Omental fat pad (tissue), 4 donors: ENCODE results near the gene EVC2. TPM values are rescaled to one million over a fixed set of nuclear protein-coding genes. Genes with fewer than 3 reads are reported as not detected.

Source experiments
- ATAC-seq: fragments of 150-250 bp; one replicate; pipeline ENCODE4 v1.9.1; 2016; ENCODE audit warnings: mild to moderate bottlenecking, moderate library complexity; ENCODE audit not compliant: low FRiP score
- DNase-seq: peaks from one replicate; pipeline ENCODE4 v3.0.0-alpha.2; 2019; ENCODE audit warnings: low spot score
- CTCF ChIP-seq, 3 donors: fragments of 450-650 bp; IDR thresholded peaks; one replicate each; pipeline ENCODE4 v1.5.1; 2016 to 2017; ENCODE audit warnings: antibody characterized with exemption in 3 of 3, mild to moderate bottlenecking in 3 of 3, moderate library complexity in 2 of 3
- total RNA-seq, 4 donors: library from RNA; depleted of rRNA; stranded (reverse); fragments of >200 nt; gene quantifications; one replicate each; pipeline ENCODE4 v1.1.0, GENCODE V29; 2016

Gene EVC2
- total RNA-seq, 4 donors from 2014 or later = 4.8 to 20.2 (median 12.5) TPM

GRCh38 chr4:5750052-5750945, 41.9 kb upstream of the EVC2 start:
- DNase-seq (no peak), ATAC-seq (no peak)
- no peak for TF ChIP-seq CTCF (IDR thresholded peaks at IDR 0.05)

GRCh38 chr4:5749568-5749967, 41.2 kb upstream of the EVC2 start:
- no peak for ATAC-seq
- TF ChIP-seq CTCF (IDR thresholded peaks at IDR 0.05) = no peak
- no peak for DNase-seq

- no peak for DNase-seq
- no peak for TF ChIP-seq CTCF (IDR thresholded peaks at IDR 0.05)
- ATAC-seq = no peak
Measured at GRCh38 chr4:5747738-5748375, 39.5 kb upstream of the EVC2 start.

GRCh38 chr4:5746829-5747737, 38.7 kb upstream of the EVC2 start:
- DNase-seq = no peak
- no peak for TF ChIP-seq CTCF (IDR thresholded peaks at IDR 0.05)
- ATAC-seq = no peak

GRCh38 chr4:5746250-5746649, 37.9 kb upstream of the EVC2 start:
- DNase-seq = no peak
- ATAC-seq = no peak
- TF ChIP-seq CTCF (IDR thresholded peaks at IDR 0.05) = no peak

GRCh38 chr4:5742968-5743367, 34.6 kb upstream of the EVC2 start:
- DNase-seq (no peak), ATAC-seq (no peak)
- TF ChIP-seq CTCF (IDR thresholded peaks at IDR 0.05) = no peak
